Lung microvascular endothelial cell (primary cell): ENCODE measurements around the gene PICALM. TPM values are rescaled to one million over a fixed set of nuclear protein-coding genes. Genes with fewer than 3 reads are reported as not detected.
A peak's percentile ranks its signal among the peaks of the same experiment; 100 is the strongest.
"Not testable (repeated sequence)": the region's sequence is repeated elsewhere in the genome, so short reads cannot be mapped to it uniquely, and the experiment has no call there.

Source experiments
- DNase-seq, 2 donors: peaks; one replicate each; pipeline versions ENCODE4 v3.0.0 to v3.0.0-alpha.2; 2010; ENCODE audit warnings: low read depth in 2 of 2
- total RNA-seq: library from RNA; depleted of rRNA; stranded (reverse); fragments of >200 nt; gene quantifications from 2 replicates; pipeline ENCODE4 v1.2.1, GENCODE V29; 2014

The PICALM gene
- total RNA-seq, result 122 and 173 TPM in 2 replicates

DNA sequence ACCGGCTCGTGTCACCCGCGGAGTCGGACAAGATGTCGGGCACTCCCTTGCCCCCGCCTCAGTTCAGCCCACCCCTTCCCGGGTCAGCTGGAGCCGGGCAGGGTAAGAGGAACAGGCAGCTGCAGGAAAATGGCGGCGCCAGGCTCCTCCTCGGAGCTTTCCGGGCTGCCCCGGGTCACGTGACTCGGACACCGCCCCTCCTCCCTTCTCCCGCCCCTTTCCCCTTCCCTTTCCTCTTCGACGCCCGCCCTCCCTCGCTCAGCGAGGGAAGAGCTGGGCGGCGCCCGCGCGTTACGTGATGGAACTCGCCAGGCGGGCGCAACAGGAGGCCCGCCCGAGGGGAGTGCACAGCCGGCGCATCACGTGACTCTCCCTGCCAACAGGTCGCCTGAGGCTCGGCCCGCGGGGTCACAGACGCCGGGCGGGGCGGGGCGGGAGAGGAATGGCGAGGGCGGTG, at the start of gene PICALM:
Gene PICALM, minus strand, starts transcription at position 134 of the 457 bp plus-strand sequence. CDS start 304 bp downstream, outside the sequence.
- DNase-seq, result peak; percentile 99 to 100

GRCh38 chr11:86118253-86118652, 49.4 kb upstream of the PICALM start:
- no peak for DNase-seq

DNA sequence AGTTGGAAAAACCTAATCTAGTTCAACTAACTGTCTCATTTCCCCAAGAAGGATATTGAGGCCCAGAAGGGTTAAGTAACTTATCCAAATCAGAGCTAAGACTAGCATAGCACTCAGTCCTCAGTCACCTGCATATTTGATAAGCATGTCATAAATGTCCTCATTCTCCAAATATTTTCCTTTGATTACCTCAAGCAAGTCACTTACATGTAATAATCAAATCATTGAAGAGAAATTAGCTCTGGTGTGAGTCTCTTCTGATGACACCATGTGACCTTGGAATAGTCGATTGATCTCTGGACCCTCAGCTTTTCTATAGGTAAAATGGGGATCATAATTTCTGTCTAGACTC, 48.8 kb upstream of the PICALM start:
- no peak for DNase-seq

- DNase-seq, result peak in 1 of 2 donors; percentile 54
These were observed 48.3 kb upstream of the PICALM start for GRCh38 chr11:86117001-86117711.

GRCh38 chr11:86116386-86116726, 47.5 kb upstream of the PICALM start:
- peak in 1 of 2 donors; percentile 65 for DNase-seq

- no peak for DNase-seq
These were observed 46.9 kb upstream of the PICALM start for GRCh38 chr11:86115542-86116385.

DNA sequence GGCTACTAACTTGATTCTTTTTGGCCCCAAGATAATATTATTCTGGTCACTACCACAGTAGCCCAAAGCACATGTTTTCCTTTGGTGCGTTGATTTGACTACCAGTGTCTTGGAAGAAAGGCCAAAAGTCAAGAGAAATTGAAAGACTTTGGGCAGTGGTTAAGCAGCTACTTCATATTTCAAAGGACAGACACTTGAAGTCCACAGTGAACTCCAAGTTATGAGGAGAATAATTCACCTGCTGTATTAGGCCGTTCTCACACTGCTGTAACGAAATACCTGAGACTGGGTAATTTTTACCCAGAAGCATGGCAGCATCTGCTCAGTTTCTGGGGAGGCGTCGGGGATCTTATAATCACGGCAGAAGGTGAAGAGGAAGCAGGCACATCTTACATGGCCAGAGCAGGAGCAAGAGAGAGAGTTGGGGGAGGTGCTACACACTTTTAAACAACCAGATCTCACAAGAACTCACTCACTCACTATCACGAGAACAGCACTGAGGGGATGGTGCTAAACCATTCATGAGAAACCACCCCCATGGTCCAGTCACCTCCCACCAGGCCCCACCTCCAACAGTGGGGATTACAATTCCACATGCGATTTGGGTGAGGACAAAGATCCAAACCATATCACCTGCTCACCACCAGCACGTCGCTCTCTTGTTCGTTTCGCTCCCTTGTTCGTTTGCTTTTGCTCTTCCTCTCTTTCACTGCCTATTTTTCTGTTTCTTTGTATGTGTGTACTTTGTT, 40.2 kb upstream of the PICALM start:
- DNase-seq, result no peak

DNA sequence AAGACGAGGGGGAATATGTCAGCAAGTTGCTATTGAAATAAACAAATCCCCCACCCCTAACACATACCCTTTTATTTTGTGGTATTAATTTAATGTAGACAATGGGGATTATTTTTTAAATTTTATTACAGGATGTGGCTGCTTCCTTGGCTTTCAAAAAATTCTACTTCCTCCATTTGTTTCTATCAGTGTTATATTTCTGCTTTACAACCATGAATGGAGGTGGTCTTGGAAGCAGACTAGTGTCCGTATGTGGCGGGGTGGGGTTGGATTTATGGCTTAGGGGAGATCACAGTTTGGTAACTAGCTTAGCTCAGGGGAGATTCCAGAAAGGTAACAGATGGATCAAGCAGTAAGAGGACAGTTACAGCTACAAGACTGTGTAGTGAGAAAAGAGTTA, 39.3 kb upstream of the PICALM start:
- DNase-seq, result peak; percentile 16 to 37

DNA sequence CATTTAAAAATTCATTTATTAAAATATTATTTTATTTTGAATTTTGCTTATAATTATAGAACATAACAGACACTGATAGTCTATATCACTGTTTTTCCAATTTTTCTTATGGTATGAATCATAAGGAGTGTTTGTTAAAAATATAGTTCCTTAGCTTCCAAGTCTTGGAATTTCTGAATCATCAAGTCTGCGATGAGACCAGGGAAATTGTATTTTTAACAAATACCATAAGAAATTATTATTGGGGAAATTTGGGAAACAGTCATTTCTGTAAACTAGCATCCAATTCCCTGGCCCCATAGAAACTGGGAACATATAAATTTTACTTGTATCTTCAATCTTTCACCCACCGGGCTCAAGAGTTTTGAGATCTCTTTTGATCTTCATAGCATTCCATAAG, 38.0 kb upstream of the PICALM start:
- DNase-seq, result no peak

DNA sequence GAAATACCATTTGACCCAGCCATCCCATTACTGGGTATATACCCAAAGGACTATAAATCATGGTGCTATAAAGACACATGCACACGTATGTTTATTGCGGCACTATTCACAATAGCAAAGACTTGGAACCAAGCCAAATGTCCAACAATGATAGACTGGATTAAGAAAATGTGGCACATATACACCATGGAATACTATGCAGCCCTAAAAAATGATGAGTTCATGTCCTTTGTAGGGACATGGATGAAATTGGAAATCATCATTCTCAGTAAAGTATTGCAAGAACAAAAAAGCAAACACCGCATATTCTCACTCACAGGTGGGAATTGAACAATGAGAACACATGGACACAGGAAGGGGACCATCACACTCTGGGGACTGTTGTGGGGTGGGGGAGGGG, 37.1 kb upstream of the PICALM start:
- DNase-seq, result not testable (repeated sequence)

DNA sequence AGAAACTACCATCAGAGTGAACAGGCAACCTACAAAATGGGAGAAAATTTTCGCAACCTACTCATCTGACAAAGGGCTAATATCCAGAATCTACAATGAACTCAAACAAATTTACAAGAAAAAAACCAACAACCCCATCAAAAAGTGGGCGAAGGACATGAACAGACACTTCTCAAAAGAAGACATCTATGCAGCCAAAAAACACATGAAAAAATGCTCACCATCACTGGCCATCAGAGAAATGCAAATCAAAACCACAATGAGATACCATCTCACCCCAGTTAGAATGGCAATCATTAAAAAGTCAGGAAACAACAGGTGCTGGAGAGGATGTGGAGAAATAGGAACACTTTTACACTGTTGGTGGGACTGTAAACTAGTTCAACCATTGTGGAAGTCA, 36.7 kb upstream of the PICALM start:
- not testable (repeated sequence) for DNase-seq

DNA sequence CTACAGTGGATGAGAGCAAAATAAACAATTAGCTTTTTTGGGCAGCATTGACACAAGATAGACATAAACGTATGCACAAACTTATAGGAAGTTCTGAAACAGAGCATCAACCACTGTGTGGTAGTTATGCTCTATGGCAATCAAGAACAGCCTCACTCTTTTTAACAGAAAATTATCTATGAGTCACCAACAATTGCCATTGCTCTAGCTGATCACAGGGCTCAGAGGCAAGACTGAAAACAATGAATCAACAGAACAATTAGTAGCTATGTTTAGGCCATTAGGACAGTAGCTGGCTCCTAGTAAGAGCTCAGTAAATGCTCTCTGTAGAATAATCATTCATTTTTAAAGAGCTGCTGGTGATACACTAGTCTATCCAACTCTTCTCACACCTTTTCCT, 34.9 kb upstream of the PICALM start:
- no peak for DNase-seq

DNA sequence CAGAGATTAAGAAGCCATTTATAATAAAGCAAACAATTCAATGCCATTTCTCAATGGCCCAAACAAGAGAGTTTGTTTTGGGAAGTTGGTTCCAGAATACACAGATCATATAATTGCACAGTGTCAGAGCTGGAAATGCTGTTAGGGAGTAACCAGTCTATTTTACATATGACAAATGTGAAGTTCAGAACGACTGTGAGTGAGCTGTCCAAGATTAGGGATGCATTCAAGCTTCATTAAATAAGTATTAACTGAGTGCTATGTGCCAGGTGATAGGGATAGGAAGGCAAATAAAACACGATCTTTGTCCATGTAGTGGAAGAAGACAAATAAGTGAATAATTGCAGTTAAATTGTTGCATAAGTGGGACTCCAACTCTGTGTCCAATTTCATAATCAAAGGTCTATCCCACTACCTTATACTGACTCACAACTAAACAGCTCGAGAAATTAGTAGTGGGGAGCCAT, 33.1 kb upstream of the PICALM start:
- DNase-seq, result no peak

GRCh38 chr11:86101493-86101892, 32.6 kb upstream of the PICALM start:
- DNase-seq, result no peak

DNA sequence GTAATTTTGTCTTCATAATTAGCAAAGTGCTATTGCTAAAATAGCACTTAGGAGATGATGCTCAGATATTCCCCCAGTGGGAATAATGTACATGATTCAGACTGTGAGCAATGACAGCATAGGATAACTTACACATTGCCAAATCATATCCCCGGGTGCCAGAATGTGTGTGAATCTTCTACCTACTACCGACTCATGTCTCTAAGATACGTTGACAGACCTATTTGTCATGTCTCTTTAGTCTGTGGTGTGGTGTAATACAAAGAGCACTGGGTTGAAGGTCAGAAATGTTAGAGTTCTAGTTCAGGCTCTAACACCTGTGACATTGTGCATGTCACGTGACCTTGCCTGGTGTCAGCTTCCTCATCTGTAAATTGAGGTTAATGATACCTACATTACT, 31.0 kb upstream of the PICALM start:
- DNase-seq, result no peak

- DNase-seq, result no peak
These were observed 29.1 kb upstream of the PICALM start for GRCh38 chr11:86097980-86098379.

DNA sequence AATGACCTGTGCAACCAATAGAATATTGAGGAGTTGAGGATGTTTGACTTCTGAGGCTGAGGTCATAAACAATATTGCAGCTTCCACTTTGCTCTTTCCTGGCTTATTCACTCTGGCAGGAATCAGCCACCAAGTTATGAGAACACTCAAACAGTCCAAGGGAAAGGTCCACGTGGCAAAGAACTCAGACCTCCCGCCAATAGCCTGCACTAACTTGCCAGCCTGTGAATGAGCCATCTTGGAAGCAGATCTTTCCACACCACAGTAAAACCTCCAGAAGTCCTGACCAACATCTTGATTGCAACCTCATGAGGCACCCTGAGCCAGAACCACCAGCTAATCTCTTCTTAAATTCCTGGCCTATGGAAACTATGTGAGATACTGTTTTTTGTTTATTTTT, 22.7 kb upstream of the PICALM start:
- DNase-seq, result no peak

- no peak for DNase-seq
These were observed 22.2 kb upstream of the PICALM start for GRCh38 chr11:86091086-86091485.

DNA sequence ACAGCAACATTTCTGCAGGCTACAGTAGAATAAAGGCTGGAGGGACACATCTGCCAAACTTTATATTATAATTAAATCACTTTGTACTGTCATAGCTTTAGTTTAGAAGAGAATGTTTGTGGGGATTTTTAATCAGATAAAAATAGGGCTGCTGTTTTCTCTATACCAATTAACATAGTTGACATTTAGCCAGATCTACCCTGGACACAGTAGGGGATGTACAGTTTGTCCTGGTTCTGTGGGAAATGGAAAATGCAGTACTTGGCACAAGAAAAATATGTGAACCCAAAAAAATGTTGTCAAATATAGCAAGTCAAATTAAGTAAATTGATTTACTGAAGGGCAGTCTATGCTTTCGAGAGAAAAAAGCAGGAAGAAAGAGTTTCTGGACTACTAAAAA, 20.8 kb upstream of the PICALM start:
- DNase-seq, result peak in 1 of 2 donors; percentile 73

DNA sequence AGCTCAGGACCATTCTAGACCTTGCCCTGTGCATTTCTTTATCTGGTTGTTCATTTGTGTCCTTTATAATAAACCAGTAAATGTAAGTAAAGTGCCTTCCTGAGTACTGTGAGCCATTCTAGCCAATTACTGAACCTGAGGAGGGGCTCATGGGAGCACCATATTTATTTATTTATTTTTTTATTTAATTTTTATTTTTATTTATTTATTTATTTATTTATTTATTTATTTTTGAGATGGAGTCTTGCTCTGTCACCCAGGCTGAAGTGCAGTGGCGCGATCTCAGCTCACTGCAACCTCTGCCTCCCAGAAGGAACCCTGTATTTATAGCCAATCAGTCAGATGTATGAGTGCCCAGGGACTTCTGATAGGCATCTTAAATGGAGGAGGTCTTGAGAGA, 18.8 kb upstream of the PICALM start:
- DNase-seq, result not testable (repeated sequence)

GRCh38 chr11:86087256-86087655, 18.4 kb upstream of the PICALM start:
- DNase-seq, result no peak

GRCh38 chr11:86081455-86081854, 12.6 kb upstream of the PICALM start:
- DNase-seq, result no peak
